GM12873 (cell line): ENCODE measurements around the gene ARHGEF1.
A peak's percentile ranks its signal among the peaks of the same experiment; 100 is the strongest.

ENCODE experiments used
- TF ChIP-seq, protein P1 (sequence below): IDR thresholded peaks from 2 replicates; pipeline ENCODE4 v1.5.1; 2012; ENCODE audit warnings: low read depth, mild to moderate bottlenecking, moderate library complexity, low read length, control low read depth; ENCODE audit not compliant: insufficient read depth; ENCODE audit errors: missing control alignments

ARHGEF1 gene

DNA sequence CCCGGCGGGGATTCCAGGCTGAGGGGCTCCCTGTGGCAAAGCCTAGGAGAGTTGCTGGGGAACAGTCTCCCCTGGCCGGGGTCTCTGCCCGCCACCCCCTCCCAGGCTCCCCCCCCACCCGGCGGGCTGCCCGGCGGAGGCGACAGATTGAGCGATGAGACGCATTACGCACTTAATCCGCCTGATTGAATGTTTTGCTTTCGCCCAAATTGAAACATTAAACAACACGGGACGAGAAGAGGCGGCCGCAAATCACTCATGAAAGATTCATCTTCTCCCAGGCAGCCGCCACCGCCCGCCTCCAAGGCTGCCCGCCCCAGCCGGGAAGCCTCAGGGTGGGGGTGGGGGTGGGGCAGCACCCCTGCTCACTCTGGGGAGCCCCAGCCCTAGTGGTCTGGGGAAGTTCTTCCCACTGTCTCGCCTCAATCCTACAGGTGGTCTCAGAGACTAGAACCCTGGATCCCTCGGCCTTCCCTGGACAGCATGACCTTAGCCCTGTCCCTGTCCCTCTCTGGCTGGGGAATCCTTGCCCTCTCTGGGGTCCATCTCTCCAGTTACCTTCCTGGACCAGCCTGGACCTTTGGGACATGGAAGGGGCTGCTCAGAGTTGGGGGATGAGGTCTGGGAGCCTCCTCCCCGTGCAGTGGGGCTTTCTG, 52.9 kb downstream of the ARHGEF1 start:
- TF ChIP-seq, protein P1, sequence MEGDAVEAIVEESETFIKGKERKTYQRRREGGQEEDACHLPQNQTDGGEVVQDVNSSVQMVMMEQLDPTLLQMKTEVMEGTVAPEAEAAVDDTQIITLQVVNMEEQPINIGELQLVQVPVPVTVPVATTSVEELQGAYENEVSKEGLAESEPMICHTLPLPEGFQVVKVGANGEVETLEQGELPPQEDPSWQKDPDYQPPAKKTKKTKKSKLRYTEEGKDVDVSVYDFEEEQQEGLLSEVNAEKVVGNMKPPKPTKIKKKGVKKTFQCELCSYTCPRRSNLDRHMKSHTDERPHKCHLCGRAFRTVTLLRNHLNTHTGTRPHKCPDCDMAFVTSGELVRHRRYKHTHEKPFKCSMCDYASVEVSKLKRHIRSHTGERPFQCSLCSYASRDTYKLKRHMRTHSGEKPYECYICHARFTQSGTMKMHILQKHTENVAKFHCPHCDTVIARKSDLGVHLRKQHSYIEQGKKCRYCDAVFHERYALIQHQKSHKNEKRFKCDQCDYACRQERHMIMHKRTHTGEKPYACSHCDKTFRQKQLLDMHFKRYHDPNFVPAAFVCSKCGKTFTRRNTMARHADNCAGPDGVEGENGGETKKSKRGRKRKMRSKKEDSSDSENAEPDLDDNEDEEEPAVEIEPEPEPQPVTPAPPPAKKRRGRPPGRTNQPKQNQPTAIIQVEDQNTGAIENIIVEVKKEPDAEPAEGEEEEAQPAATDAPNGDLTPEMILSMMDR: no peak

- TF ChIP-seq, protein P1: no peak
These were observed 53.4 kb downstream of the ARHGEF1 start for GRCh38 chr19:41936416-41936850.

DNA sequence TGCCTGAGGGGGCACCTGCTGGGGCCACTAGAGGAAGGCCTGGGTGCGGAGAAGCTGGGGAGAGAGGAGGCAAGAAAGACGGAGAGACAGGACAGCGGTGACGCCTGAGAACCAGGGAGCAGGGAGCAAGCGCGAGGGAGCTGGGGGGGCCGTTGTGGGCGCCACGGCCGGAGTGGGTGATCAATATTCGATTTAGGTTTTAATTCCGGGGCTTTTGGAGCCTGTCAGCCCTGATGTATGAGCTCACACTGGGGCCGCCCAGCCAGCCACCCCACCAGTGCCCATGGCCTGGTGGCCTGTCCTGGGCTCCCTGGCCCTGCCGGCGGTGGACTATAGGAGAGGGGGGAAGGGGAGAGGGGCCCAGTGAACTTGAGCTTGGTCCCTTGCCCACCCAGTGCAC, 54.0 kb downstream of the ARHGEF1 start:
- TF ChIP-seq, protein P1: no peak

DNA sequence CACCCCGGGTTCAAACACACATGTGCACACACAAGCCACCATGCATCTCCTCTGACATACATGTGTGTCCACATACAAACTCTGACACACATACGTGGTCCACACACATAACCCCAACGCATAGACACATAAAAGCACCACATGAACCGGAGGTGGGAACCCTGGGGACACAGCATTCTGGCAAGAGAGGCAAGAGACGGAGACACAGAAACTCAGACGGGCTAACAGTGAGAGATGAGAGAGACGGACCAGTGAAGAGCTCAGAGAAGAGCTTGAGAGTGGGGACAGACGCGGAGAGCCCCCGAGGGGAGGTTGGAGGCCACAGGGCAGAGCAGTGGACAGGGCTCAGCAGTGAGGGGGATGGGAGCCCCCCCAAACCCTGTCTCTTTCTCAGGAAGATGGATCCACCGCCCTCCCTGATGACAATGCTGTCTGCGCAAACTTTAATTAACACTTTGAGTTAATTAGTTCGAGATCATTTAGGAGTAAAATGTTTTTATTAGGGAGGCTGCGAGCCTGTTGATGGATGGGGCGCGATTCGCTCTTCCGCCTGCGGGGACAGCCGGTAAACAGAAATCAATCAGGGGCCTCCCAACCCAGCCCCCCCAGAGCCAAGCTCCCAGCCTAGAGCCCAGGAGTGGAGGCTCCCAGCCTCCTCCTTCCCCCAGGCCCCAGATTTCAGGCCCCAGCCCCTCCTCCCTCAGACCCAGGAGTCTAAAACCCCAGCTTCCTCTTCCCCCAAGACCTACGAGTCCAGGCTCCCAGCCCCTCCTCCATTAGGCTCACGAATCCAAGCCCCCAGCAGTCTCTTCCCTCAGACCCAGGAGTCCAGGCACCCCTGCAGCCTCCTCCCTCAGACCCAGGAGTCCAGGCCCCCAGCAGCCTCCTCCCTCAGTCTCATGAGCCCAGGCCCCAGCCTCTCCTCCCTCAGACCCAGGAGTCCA, 54.8 kb downstream of the ARHGEF1 start:
- TF ChIP-seq, protein P1: peak; percentile 32

DNA sequence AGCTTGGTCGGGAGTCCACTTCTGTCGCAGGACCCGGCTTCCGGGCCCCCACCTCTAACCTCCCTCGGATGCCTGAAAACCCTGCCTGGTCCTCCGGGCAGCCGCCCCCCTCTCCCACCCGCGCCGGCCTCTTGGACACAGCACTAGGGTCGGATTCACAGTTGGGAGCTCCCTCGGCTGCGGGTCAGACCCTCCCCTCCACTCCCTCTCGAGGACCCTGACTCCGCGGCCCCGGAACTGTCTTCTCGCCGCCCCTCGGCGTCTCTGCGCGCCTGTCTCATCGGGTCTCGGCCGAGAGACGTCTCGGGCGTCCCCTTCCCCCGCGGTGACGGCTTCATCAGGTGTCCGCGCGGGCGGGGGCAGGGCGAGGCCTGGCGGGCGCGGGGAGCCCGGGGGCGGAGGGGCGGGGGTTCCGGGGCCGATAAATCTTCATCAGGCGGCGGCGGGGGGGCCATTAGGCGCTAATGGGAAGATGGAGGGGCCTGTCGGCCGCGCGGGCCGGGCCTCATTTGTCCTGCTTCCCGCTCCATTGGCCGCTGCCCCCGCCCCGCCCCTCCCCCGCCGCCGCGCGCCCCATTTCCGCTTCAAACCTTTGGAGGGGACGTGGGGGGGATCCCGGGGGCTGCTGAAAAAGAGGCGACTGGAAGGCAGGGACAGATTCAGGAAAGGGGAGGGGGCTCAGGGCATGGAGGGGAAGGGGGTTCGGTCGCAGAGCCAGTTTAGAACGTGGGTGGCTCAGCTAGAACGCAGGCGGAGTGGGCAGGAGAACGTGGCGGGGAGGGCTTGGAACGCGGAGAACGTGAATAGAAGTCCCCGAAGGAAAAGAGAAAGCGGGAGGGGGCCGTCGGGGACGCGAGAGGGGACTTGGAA, 57.1 kb downstream of the ARHGEF1 start:
- TF ChIP-seq, protein P1: no peak

GRCh38 chr19:41940731-41941409, 57.9 kb downstream of the ARHGEF1 start:
- TF ChIP-seq, protein P1: no peak
